Effector CD8-positive, alpha-beta T cell (primary cell): Measurements from ENCODE around the gene SNX5.

Experiments
- DNase-seq: peaks from one replicate; lab custom pipeline; 2025; lab: John Stamatoyannopoulos, UW

SNX5 gene

GRCh38 chr20:17940224-17940971 is 28.2 kb downstream of the SNX5 start:
- no peak for DNase-seq

GRCh38 chr20:17939622-17940223 is 28.9 kb downstream of the SNX5 start:
- no peak for DNase-seq

- peak; percentile 16 for DNase-seq
Measured at GRCh38 chr20:17938871-17939619, 29.5 kb downstream of the SNX5 start.

- DNase-seq: no peak
Measured at GRCh38 chr20:17936761-17937732, 31.5 kb downstream of the SNX5 start.

GRCh38 chr20:17936286-17936760 is 32.3 kb downstream of the SNX5 start:
- no peak for DNase-seq

- no peak for DNase-seq
Measured at GRCh38 chr20:17935761-17936160, 32.8 kb downstream of the SNX5 start.

- no peak for DNase-seq
Measured at GRCh38 chr20:17935186-17935585, 33.4 kb downstream of the SNX5 start.

GRCh38 chr20:17934141-17934862 is 34.3 kb downstream of the SNX5 start:
- DNase-seq: no peak

- DNase-seq: no peak
Measured at GRCh38 chr20:17933711-17934110, 34.9 kb downstream of the SNX5 start.

- no peak for DNase-seq
Measured at GRCh38 chr20:17933121-17933520, 35.5 kb downstream of the SNX5 start.

GRCh38 chr20:17932396-17932795 is 36.2 kb downstream of the SNX5 start:
- DNase-seq: no peak

GRCh38 chr20:17931513-17931912 is 37.1 kb downstream of the SNX5 start:
- DNase-seq: no peak

GRCh38 chr20:17928633-17929311 is 39.8 kb downstream of the SNX5 start:
- no peak for DNase-seq

- DNase-seq: no peak
Measured at GRCh38 chr20:17928211-17928611, 40.4 kb downstream of the SNX5 start.

- DNase-seq: no peak
Measured at GRCh38 chr20:17925940-17926300, 42.7 kb downstream of the SNX5 start.

GRCh38 chr20:17925141-17925939 is 43.3 kb downstream of the SNX5 start:
- DNase-seq: no peak

GRCh38 chr20:17921774-17922173 is 46.8 kb downstream of the SNX5 start:
- DNase-seq: no peak

GRCh38 chr20:17919149-17919548 is 49.4 kb downstream of the SNX5 start:
- no peak for DNase-seq

GRCh38 chr20:17917832-17918618 is 50.6 kb downstream of the SNX5 start:
- no peak for DNase-seq
